K562 (cell line): ENCODE data around the gene SLC25A42. TPM values are rescaled to one million over a fixed set of nuclear protein-coding genes. Genes with fewer than 3 reads are reported as not detected.

Experiments
- NFYB ChIP-seq: IDR thresholded peaks from 2 replicates; pipeline ENCODE4 v1.6.1; 2011; ENCODE audit warnings: mild to moderate bottlenecking, moderate library complexity; ENCODE audit not compliant: insufficient read length; ENCODE audit errors: extremely low read depth
- NR2C1 ChIP-seq, 2 experiments: fragments of 450-650 bp; IDR thresholded peaks; 2 replicates each; pipeline ENCODE4 v1.6.1; 2017; ENCODE audit warnings: mild to moderate bottlenecking in 2 of 2, antibody characterized with exemption in 1 of 2, inconsistent platforms in 1 of 2, missing compliant biosample characterization in 1 of 2, missing genetic modification characterization in 1 of 2
- PCBP2 ChIP-seq: fragments of 200-400 bp; formaldehyde crosslinking; IDR thresholded peaks from 2 replicates; pipeline ENCODE4 v1.6.1; 2018; ENCODE audit warnings: low read length, low read depth, mild to moderate bottlenecking, moderate library complexity; ENCODE audit not compliant: poor library complexity, severe bottlenecking
- POLR2G ChIP-seq: fragments of 200-400 bp; formaldehyde crosslinking; IDR thresholded peaks from 2 replicates; pipeline ENCODE4 v1.6.1; 2017; ENCODE audit warnings: low read depth, mild to moderate bottlenecking, antibody characterized with exemption, low read length, moderate library complexity
- TARDBP ChIP-seq: fragments of 450-650 bp; IDR thresholded peaks from 2 replicates; pipeline ENCODE4 v1.6.1; 2016
- ZNF239 ChIP-seq: fragments of 250-450 bp; sonication (Bioruptor Pico); IDR thresholded peaks from 2 replicates; pipeline ENCODE4 v1.4.0; 2020; ENCODE audit warnings: mild to moderate bottlenecking
- ZNF24 ChIP-seq: fragments of 450-650 bp; IDR thresholded peaks from 2 replicates; pipeline ENCODE4 v1.6.1; 2016
- polyA plus RNA-seq, 8 experiments: library from polyadenylated mRNA; depleted of rRNA in 4 of 8; stranded (reverse) in 5 of 8; unstranded in 3 of 8; fragments of >200 nt; fragmentation: Nextera tagmentation in 2 of 8; fragmentation: Illumina TruSeq in 1 of 8; extraction: Ambion mirVana in 2 of 8; extraction: Trizol in 1 of 8; gene quantifications; 2 replicates each; pipeline versions ENCODE4 v1.2.1 to v1.2.3, GENCODE V29; 2011 to 2014; ENCODE audit warnings: inconsistent platforms in 1 of 8, missing spikeins in 1 of 8
- total RNA-seq, 7 experiments: library from RNA; depleted of rRNA in 6 of 7; stranded (reverse); fragments of >200 nt in 6 of 7; fragmentation: Illumina TruSeq in 2 of 7; extraction: Trizol in 2 of 7; gene quantifications; 2 replicates each; pipeline versions ENCODE4 v1.2.1 to v1.2.3, GENCODE V29; 2011 to 2021; ENCODE audit warnings: low replicate concordance in 1 of 7
- TF ChIP-seq, protein P1 (sequence below): fragments of 450-650 bp; IDR thresholded peaks from 2 replicates; pipeline ENCODE4 v1.6.1; 2016; ENCODE audit warnings: mild to moderate bottlenecking, moderate library complexity
- TF ChIP-seq, protein P2 (sequence below): fragments of 450-650 bp; IDR thresholded peaks from 2 replicates; pipeline ENCODE4 v1.6.1; 2017; ENCODE audit warnings: antibody characterized with exemption
- TF ChIP-seq, protein P3 (sequence below), 2 experiments: fragments of 450-650 bp in 1 of 2; sonication (generic) in 1 of 2; formaldehyde crosslinking in 1 of 2; IDR thresholded peaks in 1 of 2; conservative IDR thresholded peaks in 1 of 2; 2 replicates each; pipeline versions ENCODE4 v1.6.1 to v1.8.1; 2016 to 2023; ENCODE audit warnings: mild to moderate bottlenecking in 2 of 2, moderate library complexity in 2 of 2, inconsistent platforms in 1 of 2, missing genetic modification reagents in 1 of 2
- TF ChIP-seq, protein P4 (sequence below): sonication (generic); formaldehyde crosslinking; IDR thresholded peaks from 2 replicates; pipeline ENCODE4 v1.9.0; 2022; ENCODE audit warnings: mild to moderate bottlenecking, missing genetic modification reagents

The SLC25A42 gene
- total and polyA plus RNA-seq, 9 of the 15 experiments (the other 6 are each of a cell fraction or from before 2014, with no cell fraction given) = 0.59 to 32.2 (median 14.1) TPM

DNA sequence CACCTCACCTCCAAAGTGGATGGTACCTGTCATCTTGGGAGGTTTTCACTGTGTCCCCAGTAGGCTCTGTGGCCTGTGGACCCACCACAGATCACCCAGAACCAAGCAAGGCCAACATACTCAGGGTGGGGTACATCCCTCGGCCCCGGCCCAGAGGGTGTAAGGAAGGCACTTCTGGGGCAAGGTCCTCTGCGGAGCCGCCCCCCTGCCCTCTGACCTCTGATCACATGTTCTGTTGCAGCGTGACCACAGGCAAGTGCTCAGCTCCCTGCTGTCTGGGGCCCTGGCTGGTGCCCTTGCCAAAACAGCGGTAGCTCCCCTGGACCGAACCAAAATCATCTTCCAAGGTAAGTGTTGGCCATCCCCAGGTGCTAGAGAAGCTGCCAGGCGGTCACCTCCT is 37.7 kb downstream of the SLC25A42 start (continued):
- TF ChIP-seq, protein P1, sequence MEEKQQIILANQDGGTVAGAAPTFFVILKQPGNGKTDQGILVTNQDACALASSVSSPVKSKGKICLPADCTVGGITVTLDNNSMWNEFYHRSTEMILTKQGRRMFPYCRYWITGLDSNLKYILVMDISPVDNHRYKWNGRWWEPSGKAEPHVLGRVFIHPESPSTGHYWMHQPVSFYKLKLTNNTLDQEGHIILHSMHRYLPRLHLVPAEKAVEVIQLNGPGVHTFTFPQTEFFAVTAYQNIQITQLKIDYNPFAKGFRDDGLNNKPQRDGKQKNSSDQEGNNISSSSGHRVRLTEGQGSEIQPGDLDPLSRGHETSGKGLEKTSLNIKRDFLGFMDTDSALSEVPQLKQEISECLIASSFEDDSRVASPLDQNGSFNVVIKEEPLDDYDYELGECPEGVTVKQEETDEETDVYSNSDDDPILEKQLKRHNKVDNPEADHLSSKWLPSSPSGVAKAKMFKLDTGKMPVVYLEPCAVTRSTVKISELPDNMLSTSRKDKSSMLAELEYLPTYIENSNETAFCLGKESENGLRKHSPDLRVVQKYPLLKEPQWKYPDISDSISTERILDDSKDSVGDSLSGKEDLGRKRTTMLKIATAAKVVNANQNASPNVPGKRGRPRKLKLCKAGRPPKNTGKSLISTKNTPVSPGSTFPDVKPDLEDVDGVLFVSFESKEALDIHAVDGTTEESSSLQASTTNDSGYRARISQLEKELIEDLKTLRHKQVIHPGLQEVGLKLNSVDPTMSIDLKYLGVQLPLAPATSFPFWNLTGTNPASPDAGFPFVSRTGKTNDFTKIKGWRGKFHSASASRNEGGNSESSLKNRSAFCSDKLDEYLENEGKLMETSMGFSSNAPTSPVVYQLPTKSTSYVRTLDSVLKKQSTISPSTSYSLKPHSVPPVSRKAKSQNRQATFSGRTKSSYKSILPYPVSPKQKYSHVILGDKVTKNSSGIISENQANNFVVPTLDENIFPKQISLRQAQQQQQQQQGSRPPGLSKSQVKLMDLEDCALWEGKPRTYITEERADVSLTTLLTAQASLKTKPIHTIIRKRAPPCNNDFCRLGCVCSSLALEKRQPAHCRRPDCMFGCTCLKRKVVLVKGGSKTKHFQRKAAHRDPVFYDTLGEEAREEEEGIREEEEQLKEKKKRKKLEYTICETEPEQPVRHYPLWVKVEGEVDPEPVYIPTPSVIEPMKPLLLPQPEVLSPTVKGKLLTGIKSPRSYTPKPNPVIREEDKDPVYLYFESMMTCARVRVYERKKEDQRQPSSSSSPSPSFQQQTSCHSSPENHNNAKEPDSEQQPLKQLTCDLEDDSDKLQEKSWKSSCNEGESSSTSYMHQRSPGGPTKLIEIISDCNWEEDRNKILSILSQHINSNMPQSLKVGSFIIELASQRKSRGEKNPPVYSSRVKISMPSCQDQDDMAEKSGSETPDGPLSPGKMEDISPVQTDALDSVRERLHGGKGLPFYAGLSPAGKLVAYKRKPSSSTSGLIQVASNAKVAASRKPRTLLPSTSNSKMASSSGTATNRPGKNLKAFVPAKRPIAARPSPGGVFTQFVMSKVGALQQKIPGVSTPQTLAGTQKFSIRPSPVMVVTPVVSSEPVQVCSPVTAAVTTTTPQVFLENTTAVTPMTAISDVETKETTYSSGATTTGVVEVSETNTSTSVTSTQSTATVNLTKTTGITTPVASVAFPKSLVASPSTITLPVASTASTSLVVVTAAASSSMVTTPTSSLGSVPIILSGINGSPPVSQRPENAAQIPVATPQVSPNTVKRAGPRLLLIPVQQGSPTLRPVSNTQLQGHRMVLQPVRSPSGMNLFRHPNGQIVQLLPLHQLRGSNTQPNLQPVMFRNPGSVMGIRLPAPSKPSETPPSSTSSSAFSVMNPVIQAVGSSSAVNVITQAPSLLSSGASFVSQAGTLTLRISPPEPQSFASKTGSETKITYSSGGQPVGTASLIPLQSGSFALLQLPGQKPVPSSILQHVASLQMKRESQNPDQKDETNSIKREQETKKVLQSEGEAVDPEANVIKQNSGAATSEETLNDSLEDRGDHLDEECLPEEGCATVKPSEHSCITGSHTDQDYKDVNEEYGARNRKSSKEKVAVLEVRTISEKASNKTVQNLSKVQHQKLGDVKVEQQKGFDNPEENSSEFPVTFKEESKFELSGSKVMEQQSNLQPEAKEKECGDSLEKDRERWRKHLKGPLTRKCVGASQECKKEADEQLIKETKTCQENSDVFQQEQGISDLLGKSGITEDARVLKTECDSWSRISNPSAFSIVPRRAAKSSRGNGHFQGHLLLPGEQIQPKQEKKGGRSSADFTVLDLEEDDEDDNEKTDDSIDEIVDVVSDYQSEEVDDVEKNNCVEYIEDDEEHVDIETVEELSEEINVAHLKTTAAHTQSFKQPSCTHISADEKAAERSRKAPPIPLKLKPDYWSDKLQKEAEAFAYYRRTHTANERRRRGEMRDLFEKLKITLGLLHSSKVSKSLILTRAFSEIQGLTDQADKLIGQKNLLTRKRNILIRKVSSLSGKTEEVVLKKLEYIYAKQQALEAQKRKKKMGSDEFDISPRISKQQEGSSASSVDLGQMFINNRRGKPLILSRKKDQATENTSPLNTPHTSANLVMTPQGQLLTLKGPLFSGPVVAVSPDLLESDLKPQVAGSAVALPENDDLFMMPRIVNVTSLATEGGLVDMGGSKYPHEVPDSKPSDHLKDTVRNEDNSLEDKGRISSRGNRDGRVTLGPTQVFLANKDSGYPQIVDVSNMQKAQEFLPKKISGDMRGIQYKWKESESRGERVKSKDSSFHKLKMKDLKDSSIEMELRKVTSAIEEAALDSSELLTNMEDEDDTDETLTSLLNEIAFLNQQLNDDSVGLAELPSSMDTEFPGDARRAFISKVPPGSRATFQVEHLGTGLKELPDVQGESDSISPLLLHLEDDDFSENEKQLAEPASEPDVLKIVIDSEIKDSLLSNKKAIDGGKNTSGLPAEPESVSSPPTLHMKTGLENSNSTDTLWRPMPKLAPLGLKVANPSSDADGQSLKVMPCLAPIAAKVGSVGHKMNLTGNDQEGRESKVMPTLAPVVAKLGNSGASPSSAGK = no peak
- TF ChIP-seq ZNF239 (CRISPR knock-in tag) = no peak
- TF ChIP-seq, protein P2, sequence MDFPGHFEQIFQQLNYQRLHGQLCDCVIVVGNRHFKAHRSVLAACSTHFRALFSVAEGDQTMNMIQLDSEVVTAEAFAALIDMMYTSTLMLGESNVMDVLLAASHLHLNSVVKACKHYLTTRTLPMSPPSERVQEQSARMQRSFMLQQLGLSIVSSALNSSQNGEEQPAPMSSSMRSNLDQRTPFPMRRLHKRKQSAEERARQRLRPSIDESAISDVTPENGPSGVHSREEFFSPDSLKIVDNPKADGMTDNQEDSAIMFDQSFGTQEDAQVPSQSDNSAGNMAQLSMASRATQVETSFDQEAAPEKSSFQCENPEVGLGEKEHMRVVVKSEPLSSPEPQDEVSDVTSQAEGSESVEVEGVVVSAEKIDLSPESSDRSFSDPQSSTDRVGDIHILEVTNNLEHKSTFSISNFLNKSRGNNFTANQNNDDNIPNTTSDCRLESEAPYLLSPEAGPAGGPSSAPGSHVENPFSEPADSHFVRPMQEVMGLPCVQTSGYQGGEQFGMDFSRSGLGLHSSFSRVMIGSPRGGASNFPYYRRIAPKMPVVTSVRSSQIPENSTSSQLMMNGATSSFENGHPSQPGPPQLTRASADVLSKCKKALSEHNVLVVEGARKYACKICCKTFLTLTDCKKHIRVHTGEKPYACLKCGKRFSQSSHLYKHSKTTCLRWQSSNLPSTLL = no peak
- peak; percentile 69 for TF ChIP-seq NR2C1 (IDR thresholded peaks at IDR 0.05)
- TF ChIP-seq NR2C1 (tag; IDR thresholded peaks at IDR 0.05) = peak; percentile 61; the same call in 1 of the 2 replicates
- 0 out of 2 replicates have a peak, but pooled peaks have one; percentile 24 for TF ChIP-seq POLR2G
- TF ChIP-seq NFYB = no peak
- no peak for TF ChIP-seq ZNF24
- no peak for TF ChIP-seq PCBP2
- TF ChIP-seq, protein P3, sequence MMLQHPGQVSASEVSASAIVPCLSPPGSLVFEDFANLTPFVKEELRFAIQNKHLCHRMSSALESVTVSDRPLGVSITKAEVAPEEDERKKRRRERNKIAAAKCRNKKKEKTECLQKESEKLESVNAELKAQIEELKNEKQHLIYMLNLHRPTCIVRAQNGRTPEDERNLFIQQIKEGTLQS (IDR thresholded peaks at IDR 0.05) = no peak
- TF ChIP-seq, protein P3 (CRISPR knock-in tag; conservative IDR thresholded peaks at IDR 0.05) = no peak
- TF ChIP-seq, protein P4, sequence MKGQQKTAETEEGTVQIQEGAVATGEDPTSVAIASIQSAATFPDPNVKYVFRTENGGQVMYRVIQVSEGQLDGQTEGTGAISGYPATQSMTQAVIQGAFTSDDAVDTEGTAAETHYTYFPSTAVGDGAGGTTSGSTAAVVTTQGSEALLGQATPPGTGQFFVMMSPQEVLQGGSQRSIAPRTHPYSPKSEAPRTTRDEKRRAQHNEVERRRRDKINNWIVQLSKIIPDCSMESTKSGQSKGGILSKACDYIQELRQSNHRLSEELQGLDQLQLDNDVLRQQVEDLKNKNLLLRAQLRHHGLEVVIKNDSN (CRISPR knock-in tag) = 0 out of 2 replicates have a peak, but pooled peaks have one; percentile 47
- no peak for TF ChIP-seq TARDBP
